Germinal center (tissue), 1 donor: ENCODE data around the gene TTC39C.
"Not testable (repeated sequence)": the region's sequence is repeated elsewhere in the genome, so short reads cannot be mapped to it uniquely, and the experiment has no call there.

Experiments
- DNase-seq: peaks from one replicate; pipeline ENCODE4 v3.0.0; 2012; ENCODE audit warnings: mixed read lengths, low spot score

Gene TTC39C

GRCh38 chr18:24018299-24018886, 3.8 kb downstream of the TTC39C start:
- DNase-seq = no peak

- DNase-seq = peak; percentile 49
Observed at GRCh38 chr18:24019641-24020331, 5.2 kb downstream of the TTC39C start.

GRCh38 chr18:24021505-24021904, 7.0 kb downstream of the TTC39C start:
- DNase-seq = no peak

GRCh38 chr18:24022161-24022560, 7.6 kb downstream of the TTC39C start:
- DNase-seq = no peak

- DNase-seq = no peak
Observed at GRCh38 chr18:24023185-24023814, 8.7 kb downstream of the TTC39C start.

DNA sequence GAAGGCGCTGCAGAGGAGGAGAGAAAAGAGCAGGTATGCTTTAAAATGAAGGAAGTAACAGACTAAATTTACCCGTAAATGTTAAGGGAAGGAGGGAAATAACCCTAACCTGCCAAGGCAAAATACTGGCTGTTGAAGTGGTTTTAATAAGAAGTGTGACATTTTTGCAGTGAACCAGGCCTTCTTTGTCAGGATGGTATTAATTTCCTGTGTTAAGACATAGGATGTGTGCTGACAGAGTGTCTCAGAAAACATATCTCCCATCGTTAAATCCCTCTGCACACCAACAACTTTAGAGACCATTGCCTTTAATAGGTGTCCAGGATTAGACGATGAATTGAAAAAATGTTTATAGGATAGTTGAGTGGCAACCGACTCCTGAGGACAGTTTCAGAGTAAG, 9.9 kb downstream of the TTC39C start:
- no peak for DNase-seq

DNA sequence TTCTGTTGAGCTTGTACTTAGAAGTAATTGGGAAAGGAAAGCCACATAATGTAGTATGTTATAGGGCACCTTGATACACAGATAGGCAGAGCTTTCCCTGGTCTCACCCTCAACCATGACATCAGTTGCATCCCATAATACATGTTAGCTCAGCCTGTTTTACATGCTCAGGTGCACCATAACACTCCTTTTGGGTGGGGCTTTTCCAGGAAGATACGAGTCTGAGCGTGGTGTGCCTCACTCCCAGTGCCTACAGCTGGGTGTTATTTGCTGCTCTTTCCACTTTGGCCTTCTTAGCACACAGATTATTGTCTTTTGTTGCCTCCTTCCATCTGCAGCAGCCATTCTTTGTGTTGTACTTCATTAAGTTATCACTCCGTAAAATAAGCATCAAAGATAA, 11.9 kb downstream of the TTC39C start:
- no peak for DNase-seq

DNA sequence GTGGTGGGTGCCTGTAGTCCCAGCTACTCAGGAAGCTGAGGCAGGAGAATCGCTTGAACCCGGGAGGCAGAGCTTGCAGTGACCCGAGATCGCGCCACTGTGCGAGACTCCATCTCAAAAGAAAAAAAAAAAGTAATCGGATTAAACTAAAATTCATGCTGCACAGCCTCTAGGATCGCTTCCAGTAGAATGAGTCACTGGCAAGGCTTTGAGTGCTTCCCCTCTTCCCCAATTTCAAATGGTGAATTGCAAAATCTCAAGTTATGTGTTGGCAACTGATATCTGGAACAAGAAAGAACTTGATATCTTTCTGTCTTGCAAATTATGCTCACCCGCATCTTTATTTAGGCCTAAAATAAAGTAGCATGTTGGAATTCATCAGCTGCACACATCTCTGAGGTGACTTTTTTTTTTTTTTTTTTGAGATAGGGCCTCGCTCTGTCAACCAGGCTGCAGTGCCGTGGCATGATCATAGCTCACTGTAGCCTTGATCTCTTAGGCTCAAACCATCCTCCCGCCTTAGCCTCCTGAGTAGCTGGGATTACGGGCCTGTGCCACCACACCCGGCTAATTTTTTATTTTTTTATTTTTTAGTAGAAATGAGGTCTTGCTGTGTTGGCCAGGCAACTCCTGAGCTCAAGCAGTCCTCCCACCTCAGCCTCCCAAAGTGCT, 12.7 kb downstream of the TTC39C start:
- no peak for DNase-seq

DNA sequence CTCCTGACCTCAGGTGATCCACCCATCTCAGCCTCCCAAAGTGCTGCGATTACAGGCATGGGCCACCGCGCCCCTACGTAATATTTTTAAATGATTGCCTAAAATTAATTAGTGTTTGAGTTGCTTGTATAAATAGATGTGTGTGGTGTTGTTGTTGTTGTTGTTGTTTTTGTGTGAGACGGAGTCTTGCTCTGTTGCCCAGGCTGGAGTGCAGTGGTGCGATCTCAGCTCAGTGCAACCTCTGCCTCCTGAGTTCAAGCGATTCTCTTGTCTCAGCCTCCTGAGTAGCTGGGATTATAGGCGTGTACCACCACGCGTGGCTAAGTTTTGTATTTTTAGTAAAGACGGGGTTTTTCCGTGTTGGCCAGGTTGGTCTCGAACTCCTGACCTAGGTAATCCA, 14.4 kb downstream of the TTC39C start:
- not testable (repeated sequence) for DNase-seq

GRCh38 chr18:24031318-24031717, 16.8 kb downstream of the TTC39C start:
- no peak for DNase-seq

DNA sequence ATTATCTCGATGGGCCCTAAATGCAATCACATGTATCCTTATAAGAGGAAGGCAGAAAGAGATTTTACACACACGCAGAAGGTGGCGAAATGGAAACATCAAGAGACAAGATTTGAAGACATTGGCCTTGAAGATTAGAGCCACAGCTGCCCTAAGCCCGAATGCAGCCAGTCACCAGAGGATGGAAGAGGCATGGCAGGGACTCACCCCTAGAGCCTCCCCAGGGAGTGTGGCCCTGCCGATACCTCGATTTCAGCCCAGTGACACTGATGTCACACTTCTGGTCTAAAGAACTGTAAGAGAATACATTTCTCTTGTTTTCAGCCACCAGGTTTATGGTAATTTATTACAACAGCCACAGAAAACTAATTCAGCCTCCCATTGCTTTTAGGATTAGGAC, 17.4 kb downstream of the TTC39C start:
- DNase-seq = no peak

DNA sequence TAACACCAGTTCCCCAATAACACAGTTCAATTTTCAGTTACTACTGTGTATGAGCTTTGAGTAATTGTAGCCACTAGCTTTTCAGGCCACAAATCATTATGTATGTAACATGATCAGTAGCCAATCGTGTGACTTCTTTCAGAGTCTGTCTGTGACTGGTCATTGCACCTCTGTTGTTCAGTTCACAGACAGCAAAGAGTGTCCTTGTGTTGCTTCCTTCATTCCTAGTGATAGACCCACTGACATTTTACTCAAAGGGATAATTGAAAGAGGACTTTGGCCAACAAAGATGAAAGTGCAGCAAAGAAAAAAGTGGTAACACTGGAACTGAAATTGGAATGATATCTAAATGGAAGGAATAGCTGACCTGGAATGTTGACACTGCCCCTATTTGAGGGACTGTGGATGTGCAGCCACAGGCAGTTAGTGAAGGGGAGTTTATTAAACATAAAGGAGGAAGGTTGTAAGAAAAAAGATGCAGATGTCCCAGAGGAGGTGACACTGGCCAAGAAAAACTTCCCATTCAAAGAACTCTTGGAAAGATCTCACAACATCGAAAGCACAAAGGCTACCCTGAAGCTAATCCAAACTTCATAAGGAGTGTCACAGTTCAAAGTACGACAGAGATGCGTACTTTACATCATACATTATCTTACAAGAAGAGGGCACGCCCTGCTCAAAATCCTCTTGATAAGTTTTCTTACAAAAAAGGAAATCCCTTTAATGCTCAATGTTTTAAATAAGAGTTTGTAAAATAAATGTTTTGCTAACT, 19.3 kb downstream of the TTC39C start:
- DNase-seq = no peak

GRCh38 chr18:24035316-24035715, 20.8 kb downstream of the TTC39C start:
- no peak for DNase-seq

- no peak for DNase-seq
Observed at GRCh38 chr18:24039671-24040070, 25.1 kb downstream of the TTC39C start.

GRCh38 chr18:24041691-24042090, 27.1 kb downstream of the TTC39C start:
- DNase-seq = no peak

GRCh38 chr18:24043403-24043802, 28.8 kb downstream of the TTC39C start:
- no peak for DNase-seq

DNA sequence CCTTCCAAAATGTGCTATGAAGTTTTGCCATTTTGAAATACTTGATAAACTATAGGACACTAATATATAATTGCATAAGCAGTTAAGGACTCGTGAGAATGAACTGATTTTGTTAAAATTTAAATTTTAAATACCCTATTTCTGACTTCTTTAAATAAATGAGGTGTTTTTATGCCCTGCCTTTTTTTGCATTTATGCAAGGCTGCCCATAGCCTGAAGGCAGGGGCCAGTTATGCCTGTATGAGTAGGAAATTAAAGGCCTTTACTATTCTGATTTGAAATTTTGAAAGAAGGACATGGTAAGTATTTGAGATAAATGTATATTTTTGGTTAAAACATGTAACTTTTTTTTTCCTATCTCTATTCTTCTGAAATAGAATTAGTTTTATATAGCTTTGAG, 33.7 kb downstream of the TTC39C start:
- DNase-seq = no peak

GRCh38 chr18:24049142-24049541, 34.6 kb downstream of the TTC39C start:
- DNase-seq = no peak

DNA sequence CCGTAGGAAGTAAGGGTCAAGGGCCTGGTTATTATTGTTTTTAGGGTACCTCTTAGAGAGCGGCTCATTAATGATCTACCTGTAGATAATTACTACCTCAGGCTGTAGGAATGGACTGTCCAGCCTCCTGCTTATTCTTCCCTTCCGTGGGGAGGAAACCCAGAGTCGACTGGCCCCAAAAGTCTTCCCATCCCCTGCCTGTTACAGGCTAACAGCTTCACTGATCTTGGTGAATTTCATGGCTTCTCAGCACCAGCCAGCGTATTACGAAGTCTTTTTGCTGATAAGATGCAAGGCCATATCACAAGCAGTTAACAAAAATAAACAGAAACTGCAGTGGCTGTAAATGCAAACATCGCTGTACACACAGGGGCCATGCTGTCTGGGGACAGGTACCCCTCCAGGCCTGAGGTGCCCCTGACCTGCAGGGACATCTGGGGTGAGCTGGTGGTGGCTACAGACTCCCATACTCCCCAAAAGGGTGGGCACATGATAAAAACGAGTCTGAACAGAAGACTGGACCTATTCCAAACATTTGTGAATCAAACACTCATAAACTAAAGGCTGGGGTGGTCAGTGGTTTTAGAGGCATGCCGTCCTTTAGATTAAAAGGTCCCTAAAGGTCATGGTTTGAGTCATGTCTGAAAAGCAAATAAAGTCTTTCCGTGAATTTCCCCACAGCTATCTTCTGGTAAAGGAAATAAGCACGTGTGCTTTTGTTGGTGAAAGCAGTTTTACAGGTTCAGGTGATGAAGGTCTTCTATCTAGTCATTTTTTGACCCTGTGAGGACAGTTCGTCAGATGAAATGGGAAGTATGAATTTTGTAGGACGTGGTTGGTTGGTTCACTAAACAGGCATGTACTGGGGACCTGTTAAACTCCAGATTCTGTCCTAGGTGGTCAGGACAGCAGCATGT, 36.7 kb downstream of the TTC39C start:
- DNase-seq = no peak

DNA sequence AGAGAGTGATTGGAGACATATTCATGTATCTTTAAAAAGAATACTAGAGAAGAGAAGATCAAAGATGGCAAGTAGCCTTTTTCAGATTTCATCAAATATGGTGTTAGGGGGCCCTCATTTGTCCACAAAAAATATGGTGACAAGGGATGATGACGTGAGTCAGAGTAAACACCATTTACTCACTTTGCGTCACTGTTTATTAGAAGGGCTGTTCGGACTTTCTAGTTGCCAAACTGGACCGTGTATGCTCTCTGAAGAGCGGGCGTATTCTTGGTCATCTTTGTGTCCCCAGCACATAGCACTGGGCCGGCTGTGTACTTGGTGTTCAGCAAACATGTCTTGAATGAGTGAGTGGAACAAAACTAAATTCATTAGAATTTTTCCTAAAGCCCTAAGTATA, 37.5 kb downstream of the TTC39C start:
- DNase-seq = no peak

GRCh38 chr18:24053211-24053610, 38.7 kb downstream of the TTC39C start:
- no peak for DNase-seq
